NCI-H2227 (cell line): ENCODE results near the gene CHD6.

Experiments used
- DNase-seq: peaks from one replicate; lab custom pipeline; 2025; ENCODE audit not compliant: unreplicated experiment; lab: John Stamatoyannopoulos, UW

The CHD6 gene

DNA sequence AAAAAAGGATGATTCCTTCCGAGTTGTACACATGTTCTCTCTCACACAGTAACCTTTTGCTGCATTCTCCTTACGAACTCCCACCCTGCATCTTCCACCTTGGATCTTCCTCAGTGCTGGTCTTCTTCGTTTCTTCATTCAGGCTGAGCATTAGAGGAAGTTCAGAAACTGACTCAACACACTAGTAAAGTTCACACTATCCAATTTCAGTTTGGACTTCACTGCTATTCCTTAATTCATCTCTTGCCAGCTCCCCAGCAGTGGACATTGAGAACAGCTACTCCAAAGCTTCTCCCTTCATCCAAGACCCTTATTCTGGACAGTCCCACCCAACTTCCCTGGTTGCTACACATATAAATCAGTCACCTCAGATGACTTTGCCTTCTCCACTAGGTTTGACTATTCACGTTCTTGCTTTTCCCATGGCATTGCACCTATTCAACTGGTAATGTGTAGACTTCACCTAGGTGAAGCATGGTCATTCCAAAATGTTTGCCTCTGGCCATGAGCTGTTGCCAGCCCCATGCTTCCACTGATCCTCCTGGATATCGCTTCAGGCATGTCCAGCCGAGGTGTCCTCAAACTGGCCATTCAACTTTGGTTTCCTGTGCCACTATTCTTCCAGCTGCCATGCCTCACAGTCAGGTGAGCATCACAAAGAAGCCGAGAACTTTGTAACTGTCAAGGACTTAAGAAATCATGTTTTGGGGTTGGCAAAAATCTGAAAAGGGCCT, 147.6 kb downstream of the CHD6 start:
- no peak for DNase-seq

DNA sequence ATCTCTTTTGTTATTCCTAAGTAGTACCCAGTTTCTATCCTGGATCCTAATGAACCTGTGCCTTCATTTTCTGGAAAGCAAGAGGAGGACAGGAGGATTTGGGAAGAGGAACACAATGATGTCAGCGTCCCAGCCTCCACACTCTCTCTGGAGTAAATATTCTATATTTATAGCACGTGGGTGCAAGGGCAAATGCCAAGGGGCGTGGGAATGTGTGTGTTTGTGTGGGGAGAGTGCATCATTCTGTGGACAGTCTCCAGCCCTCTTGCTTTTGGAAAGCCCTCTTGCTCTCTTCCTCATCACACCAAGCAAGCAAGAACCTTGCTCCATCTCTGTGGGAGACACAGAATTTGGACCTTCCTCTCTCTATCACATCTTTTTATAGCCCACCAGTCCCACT, 148.3 kb downstream of the CHD6 start:
- no peak for DNase-seq

DNA sequence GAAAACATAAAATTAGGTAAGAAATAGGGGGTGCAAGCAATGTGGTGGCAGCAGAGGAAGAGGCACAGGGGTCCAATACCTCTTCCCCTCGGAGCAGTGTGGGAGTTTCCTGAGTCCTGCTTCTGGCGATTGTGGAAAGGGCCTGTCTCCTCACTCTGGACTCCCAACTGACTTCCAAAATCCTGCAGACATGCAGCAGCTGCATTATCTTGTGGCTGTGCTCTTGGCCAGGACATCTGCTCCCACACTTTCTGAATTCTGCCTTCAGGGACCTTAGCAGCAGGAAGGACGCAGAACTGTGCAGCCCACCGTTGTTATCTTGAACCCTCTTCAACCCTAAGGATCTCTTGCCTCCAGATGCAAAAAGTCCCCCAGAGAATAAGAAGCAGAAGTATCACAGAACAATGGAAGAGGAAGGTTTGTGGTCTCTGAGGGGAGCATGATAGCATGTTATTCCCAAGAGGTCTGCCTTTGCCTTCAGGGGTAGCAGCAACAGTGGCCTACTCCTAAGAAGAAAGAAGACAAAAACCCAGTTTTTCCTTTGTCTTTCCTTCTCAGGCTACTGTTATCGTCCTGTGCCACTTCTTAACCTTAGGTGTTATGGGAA, 149.1 kb downstream of the CHD6 start:
- DNase-seq, result no peak

DNA sequence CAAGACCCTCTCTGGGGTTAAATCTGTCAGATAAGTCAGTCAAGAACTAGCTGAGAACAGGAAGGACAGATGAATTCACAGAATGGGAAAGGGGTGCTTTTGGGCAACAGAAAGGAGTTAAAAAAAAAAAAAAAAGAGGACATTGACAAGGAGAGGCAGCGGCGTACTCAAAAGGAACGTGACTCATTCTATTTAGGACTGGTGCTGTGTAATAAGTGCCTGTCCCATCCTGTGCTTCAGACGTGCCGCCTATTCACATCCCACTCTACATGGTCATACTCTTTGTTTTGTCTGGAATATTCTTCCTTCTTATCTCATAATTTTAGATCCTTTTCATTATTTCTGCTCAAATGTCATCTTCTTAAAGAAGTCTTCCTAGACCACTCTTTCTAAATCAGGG, 150.5 kb downstream of the CHD6 start:
- no peak for DNase-seq

DNA sequence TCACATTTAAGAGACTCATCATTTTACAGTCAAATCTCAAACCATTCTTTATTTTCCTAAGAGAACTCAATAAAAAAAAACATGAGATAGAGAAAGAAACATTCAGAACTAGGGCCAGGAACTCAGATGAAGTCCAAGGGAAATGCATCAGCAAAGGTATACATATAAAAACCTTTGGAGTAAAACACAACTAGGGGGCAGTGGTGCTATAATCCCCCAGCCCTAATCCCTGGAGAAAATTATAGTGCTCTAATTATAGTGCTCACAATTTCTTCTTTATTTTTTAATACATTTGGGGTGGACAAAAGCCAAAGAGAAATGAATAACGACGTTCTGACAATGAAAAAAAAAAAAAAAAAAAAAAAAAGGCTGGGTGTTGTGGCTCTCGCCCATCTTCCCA, 151.0 kb downstream of the CHD6 start:
- DNase-seq, result peak; percentile 3

DNA sequence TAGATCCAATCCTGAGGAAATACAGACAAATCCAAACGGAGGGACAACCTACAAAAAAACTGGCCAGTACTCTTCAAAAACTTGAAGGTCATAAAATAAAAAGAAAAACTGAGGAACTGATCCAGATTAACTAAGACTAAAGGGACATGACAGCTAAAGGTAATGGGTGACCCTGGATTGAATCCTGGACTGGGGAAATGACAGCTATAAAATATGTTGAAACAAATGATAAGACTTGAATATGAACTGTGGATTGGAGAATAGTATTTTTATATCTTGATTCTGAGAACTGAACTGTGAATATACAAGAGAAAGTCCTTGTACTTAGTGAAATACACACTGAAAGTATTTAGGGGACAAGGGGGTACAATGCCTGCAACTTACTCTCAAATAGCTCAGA, 154.6 kb downstream of the CHD6 start:
- DNase-seq, result no peak

DNA sequence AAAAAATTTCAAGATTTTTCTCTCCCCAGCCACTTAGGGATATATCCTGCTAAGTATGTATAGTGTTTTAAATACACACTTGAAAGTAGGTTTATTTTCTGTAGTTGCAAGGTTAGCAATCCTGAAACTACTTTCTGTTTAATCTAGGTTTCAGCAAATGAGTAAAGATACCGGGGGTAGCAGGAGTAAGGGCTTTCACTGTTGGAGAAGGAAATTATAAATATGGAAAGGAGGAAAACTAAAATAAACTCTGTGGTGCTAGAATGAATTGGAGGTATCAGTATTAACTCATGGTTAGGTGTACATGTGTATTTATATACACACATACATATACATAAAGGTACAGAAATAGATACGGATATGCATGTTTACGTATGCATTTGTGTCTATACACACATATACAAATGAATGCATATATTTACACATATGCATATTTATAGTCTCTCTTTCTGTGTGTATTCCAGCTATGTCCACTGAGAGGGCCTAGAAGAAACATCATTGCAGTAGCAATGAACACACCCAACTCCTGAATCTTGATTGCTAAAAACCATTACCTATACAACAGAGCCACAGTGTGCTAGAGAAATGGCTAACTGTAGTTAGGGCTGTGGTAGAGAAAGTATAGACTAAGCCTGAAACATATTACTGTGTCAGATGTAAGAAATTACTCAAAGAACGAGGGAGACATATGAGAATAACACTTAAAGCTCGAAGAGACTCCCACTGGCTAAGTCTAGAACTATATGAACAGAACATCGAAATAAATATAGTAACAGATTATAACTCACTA, 155.6 kb downstream of the CHD6 start:
- DNase-seq, result no peak

DNA sequence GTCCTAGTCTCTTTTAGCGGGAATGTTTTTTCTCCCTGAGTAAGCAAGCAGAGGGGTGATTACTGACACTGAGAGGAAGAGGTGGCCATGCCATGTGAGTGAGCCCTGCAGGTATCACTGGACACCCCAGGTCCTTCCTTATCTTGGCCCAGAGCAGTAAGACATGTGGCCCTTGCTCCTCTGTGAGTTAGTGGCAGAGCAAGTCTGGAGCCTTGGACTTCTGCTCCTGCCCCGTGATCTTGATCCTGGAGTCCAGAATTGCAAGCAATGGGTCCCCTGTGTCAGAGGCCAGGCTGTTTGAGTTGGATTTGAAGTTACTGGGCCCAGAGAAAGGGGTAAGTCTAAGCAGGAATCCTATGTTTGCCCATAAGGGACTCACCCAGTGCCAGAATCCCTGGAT, 159.4 kb downstream of the CHD6 start:
- DNase-seq, result no peak

DNA sequence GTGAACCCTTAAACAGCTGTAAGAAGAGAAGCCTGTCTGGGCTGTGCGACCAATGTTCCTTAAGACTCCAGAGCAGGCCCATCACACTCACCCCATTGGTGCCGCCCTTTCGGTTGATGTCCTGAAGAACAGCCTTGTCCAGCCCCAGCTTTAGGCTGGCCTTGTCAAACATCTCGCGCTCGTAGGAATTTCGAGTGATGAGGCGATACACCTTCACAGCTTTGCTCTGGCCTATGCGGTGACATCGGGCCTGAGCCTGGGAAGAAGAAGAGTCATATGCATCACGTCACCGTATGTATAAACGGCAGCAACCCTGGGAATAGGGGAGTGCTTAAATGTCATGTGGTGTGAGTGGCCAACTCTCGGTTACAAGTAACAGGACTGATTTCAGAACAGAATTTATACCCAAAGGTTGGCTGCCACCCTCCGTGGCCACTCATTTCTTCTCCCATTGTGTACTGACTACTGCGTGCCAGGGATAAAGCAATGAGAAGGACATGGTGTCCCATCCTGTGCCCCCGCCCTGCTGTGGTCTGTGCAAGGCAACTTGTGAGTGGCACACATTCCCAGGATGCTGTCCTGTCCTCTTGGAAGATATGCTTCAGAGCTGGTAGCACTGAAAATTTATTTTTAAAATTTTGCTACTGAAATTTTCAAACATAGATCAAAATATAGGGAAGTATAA, 160.9 kb downstream of the CHD6 start:
- no peak for DNase-seq

DNA sequence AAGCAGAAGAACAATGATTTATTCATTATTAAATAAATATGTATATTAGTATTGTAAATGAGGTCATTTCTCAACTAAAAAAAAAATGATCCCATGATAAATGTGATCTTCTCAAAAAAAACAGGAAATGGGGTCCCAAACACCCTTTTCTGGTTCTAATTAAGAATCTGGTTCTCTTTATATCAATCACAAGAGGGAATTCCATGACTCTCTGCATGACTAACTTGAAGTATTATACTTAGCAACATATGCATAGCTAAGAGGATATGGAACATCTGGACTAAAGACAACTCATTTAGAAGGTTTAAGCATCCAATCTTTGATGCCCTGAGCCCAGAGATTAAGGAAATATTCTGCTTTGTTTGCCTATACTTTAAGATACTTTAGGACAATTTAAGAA, 161.8 kb downstream of the CHD6 start:
- no peak for DNase-seq

DNA sequence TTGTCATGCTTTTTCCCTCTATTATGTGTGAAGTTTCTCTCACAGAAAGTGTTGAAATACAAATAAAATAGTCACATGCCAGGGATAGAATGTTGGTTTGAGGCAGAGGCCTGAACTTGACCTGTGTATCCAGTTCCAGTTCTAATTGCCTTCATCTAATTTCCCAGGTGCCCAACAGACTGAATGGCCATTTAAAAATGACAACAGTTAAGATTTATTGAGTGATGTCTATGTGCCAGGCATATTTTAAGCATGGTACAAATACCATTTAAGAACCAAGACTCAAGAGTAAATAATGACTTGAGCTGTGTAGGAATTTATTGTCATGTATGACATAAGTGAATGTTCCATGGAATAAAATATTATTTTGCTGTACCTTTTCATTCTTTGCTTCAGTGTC, 163.9 kb downstream of the CHD6 start:
- DNase-seq, result no peak

DNA sequence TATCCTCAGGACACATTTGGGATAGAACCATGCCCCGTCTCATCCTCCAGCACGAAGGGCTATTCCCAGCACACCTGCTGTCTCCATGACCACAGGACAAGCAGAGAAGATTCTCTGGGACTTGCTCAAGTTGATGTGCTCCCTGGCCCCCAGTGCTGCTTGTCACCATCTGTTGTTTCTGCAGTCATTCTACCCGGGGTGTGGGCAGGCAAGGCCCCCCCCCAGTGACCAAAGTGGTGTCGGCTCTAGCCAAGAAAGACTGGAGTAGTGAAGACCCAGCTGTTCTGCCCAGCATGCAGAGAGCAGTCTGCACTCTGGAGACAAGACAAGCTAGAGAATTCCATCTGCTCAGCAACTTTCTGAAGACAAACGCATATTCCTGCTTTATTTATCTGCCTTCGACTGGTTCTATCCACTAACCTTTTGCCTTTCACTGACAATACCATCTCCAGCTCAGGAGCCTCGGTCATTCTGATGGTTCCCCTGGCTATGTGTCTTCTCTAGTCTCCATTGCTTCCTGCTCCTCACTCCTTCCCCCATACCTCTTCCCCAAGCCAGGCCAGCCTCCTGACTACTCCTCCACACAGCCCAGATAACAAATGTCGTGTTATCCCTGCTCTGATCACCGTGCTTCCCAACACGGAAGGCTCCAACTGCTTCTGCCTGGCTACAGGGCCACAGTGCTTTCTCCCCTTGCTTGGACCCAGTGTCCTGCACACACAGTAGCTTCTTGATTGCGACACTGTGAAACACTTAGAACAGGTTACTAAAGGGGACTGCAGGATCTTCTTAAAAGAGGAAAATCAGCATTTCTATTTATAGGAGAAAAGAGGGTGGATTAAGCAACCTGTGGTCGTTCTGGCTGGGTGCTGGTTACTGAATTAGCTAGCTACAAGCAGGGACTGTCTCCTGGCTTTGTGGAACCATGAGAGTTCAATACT, 164.9 kb downstream of the CHD6 start:
- no peak for DNase-seq

DNA sequence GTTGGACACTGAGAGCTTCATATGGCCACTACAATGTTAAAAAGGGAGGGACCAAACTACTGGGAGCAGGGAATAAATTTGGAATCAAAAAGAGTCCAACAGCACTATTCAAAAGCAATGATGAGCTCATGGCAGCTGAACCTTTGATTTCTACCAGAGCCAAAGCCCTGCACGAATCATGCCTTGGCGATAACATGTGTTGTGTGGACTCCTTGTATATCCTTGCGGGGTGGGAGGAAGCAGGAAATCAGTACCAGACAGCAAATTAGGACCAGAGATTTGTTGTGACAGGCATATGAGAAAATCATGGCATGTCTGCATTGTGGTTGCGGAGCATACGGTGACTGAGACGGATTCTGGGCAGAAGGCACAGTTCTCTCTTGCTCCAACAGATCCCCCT, 166.0 kb downstream of the CHD6 start:
- DNase-seq, result no peak

DNA sequence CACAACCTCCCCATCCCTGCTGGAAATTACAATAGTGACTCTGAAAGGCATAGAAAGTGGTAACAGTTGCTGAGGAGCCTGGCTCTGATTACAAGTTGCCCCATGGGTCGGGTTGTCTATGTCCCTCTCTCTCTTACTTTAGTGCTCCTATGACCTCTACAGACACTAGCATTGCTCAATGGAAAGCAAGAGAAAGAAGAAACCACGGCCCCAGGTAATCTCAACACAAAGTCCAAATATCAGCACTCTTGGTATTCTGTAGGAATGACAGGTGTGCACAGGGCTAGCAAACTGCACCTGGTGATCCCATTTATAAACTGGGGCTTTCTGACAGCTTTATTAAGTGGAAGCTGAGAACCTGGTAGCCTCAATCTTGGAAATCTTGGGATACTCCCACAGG, 171.2 kb downstream of the CHD6 start:
- DNase-seq, result no peak

DNA sequence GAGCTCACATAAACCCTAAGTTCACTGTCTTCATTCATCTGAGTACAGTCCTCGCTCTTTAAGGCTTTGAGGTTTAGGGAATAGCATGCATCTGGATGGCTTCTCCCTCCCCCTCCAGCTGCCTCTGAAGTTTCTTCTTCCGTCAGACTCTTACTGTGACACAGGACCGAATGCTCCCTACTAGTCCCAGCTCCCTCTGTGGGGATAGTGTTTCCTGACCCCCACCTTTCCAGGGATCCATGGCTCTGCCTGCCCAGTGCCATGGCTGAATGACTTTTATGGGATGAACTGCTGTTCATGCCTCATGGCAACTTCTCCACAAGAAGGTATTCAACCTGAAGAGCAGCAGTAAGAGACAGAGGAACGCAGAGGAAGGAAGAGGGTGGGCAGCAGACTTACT, 171.7 kb downstream of the CHD6 start:
- no peak for DNase-seq

DNA sequence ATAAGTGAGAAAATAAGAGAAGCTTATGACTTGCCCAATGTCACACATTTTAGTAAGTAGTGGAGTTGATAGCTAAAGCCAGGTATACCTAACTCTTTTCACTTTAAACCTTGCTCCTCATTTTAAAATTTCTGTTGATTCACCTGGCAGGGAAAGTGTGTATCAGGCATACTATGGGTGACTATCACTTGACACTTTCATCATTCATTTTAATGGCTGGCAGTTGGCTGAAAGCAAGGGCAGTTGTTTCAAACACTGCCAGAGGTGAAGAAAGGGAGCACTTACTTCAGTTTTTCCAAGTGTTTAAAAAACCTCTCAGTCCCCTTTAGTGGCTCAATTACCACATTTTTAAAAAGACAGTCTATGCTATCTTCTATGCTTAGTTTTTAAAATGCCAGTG, 173.4 kb downstream of the CHD6 start:
- DNase-seq, result no peak

DNA sequence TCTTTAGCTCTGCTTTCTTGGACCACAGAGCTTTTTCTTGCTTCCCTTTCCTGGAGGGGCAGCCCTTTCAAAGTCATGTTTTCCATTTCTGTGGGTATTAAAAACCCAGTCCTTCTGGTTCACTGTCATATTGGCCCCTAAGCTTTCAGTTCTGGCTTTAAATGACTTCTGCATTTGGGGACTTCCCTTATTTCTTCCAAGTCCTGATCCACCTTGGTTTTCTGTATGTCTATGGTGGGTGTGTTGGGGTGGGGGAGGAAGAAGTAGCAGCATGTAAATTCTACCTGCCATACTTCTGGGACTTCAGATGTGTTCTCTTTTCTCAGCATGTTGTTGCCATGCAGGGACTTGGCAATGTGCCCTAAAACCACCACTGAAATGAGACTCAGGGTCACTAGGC, 174.5 kb downstream of the CHD6 start:
- DNase-seq, result no peak

DNA sequence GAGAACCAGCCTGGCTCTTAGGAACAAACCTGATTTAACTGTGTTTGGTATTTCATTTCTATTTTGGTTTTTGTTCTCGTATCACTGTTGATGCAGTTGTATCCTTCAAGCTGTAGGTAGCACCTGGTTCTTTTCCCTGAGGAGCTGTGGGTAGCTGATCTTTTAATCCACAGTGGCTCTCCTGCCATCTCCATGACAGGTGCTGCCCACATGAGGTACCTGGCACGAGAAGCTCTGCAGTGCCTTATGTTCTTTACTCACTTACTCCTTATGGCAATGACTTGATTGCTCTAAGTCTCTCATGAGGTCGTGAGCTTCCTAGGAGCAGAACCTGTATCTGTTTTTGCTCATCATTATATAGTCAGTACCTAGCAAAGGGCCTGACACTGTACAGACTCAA, 177.3 kb downstream of the CHD6 start:
- DNase-seq, result no peak

DNA sequence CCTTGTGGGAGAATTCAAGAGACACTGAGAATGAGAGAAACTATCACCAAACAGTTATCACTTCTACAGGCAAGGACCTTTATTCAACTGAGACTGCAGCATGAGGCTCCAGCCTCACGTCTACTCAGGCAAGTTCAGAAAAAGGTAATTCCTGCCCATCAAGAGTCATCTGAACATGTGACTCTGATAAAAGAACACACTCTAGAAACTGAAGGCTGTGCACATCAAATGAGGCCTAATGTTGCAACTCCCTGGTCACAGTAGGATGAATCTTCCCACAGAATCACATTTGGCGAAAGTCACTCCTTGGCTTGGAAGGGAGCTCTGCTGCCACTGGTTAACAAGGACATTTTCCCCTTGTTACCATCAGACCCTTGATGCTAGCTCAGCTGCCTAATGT, 180.3 kb downstream of the CHD6 start:
- DNase-seq, result no peak

DNA sequence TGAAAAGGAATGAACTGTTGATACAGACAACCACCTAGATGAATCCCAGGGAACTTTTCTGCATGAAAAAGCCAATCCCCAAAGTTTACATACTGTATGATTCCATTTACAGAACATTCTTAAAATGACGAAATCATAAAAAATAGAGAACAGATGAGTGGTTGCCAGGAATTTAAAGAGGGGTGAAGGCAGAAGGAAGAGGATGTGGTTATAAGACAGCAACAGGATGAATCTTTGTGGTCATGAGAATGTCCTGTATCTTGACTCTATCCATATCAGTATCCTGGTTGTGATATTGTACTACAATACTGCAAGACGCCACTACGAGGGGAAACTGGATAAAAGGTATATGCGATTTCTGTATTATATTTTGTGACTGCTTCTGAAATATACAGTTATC, 181.5 kb downstream of the CHD6 start:
- no peak for DNase-seq

DNA sequence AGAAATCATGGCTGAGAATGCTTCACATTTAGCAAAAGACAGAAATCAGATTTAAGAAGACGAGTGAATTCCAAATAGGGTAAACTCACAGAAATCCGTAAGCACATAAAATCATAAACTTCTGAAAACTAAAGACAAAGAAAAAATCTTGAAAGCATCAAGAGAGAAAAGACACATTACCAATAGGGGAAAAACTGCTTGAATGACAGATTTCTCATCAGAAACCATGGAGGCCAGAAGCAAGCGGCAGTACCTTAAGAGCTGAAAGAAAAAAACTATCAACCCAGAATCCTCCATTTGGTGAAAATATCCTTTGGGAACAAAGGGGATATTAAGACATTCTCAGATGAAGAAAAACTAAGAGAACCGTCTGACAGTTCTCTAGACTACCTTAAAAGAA, 185.0 kb downstream of the CHD6 start:
- DNase-seq, result no peak
